Measurements from ENCODE around the gene TRAM2.
A peak's percentile ranks its signal among the peaks of the same experiment; 100 is the strongest.

The TRAM2 gene

DNA sequence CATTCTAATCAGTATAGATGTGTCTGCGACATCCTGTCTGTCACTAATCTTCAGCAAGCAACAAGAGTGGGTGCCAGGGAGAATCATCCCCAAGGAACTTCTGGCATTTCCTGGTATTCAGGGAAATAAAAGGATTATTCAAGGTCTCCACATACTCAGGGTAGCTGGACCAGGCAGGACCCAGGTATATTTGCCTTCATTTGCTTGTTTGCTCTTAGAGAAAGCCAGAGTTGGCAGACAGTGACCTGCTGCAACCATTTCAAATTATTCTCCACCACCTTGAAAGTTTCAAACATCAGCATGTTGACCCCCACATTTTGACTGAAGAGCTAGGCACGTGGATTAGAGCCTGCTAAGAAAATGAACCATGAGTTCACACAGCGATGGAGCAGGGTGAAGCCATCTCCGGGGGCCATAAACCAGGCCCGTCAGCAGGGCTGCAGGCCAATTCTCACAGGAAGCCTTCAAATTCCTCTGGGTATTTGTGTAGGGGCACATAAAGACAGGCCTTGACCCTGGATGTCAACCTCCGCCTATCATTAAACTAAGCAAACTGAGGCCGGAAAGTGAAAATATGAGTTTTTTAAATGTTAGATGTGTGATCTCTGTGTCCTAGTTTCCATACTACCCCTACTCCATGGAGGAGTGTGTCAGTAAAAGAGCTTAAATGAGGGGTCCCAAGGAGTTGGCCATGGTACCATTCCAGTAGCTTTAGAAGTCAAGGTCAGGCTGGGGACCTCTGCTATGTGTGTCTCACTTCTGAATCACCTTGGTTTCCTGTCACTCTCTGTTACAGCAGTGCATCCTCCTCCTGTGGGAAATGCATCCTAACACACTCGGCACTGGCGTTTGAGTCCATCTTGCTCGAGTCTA lies 32.9 kb downstream of the TRAM2 start:
- no peaks in the 10 kb centered on the region for H3K9me2 ChIP-seq (ENCODE audit: low read depth, low read length)
- H3K4me1 ChIP-seq (ENCODE audit: insufficient read depth, low read length, severe bottlenecking) = peaks cover 100% of the 10 kb centered on the region
- no peak overlapping the region for H2AFZ ChIP-seq (ENCODE audit: low read length)
- H3K36me3 ChIP-seq (ENCODE audit: insufficient read depth, low read length) = peaks cover 7% of the 10 kb centered on the region; the same call in 1 of the 2 replicates
- TF ChIP-seq EZH2 (IDR thresholded peaks at IDR 0.05; ENCODE audit: borderline replicate concordance, low read length) (no peak), CTCF (IDR thresholded peaks at IDR 0.05; ENCODE audit: low read length) (no peak)
- peak overlapping the region; percentile 26; the same call in 1 of the 2 replicates for H3K9ac ChIP-seq (ENCODE audit: low read length)
- peaks cover 89% of the 10 kb centered on the region for H3K79me2 ChIP-seq (ENCODE audit: insufficient read depth, low read length)
- H4K20me1 ChIP-seq (ENCODE audit: insufficient read depth, low read length) = no peaks in the 10 kb centered on the region
- peak overlapping the region; percentile 99 for H3K27ac ChIP-seq (ENCODE audit: low read depth, low read length, poor library complexity, severe bottlenecking)
- peak overlapping the region; percentile 5 for H3K4me3 ChIP-seq (ENCODE audit: low read depth, low read length, poor library complexity, severe bottlenecking)
- H3K27me3 ChIP-seq (ENCODE audit: insufficient read depth, low read length) = no peaks in the 10 kb centered on the region
- H3F3A ChIP-seq (ENCODE audit: insufficient read depth, low read length) = no peaks in the 10 kb centered on the region
- peak overlapping the region; percentile 20; the same call in 1 of the 2 replicates for H3K4me2 ChIP-seq (ENCODE audit: low read length)
- no peaks in the 10 kb centered on the region for H3K9me3 ChIP-seq (ENCODE audit: low read length)

DNA sequence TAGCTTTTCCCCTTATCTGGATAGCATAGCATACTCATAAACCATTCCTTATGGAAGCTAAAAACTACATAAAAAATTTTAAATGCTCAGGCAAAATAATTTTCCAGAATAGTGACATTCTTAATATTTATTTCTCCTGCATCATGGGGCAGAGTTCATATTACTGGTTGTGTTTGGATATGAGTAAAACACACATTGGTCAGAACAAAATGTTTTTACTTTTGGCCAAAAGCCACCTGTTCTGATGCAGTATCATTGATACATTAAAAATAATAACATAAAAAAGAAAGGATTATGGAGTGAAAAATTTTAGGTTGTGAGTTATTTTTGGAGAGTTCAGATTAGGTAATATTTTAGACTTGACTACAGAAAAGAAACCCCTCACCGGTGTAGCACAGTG lies 33.6 kb downstream of the TRAM2 start:
- Histone ChIP-seq H3K9me3 (ENCODE audit: low read length) (no peaks in the 10 kb centered on the region), H4K20me1 (ENCODE audit: insufficient read depth, low read length) (no peaks in the 10 kb centered on the region), H2AFZ (ENCODE audit: low read length) (no peak overlapping the region), H3K79me2 (ENCODE audit: insufficient read depth, low read length) (peaks cover 91% of the 10 kb centered on the region), H3K4me2 (ENCODE audit: low read length) (peak overlapping the region; percentile 12; the same call in 1 of the 2 replicates), H3K4me1 (ENCODE audit: insufficient read depth, low read length, severe bottlenecking) (peaks cover 100% of the 10 kb centered on the region), H3K9me2 (ENCODE audit: low read depth, low read length) (no peaks in the 10 kb centered on the region), H3K36me3 (ENCODE audit: insufficient read depth, low read length) (peaks cover 7% of the 10 kb centered on the region; the same call in 1 of the 2 replicates), H3F3A (ENCODE audit: insufficient read depth, low read length) (no peaks in the 10 kb centered on the region), H3K4me3 (ENCODE audit: low read depth, low read length, poor library complexity, severe bottlenecking) (no peak overlapping the region), H3K27ac (ENCODE audit: low read depth, low read length, poor library complexity, severe bottlenecking) (peak overlapping the region; percentile 99), H3K27me3 (ENCODE audit: insufficient read depth, low read length) (no peaks in the 10 kb centered on the region), H3K9ac (ENCODE audit: low read length) (peak overlapping the region; percentile 16; the same call in 1 of the 2 replicates)
- TF ChIP-seq EZH2 (IDR thresholded peaks at IDR 0.05; ENCODE audit: borderline replicate concordance, low read length) (no peak), CTCF (IDR thresholded peaks at IDR 0.05; ENCODE audit: low read length) (no peak)

GRCh38 chr6:52541135-52541534 lies 35.7 kb downstream of the TRAM2 start:
- H4K20me1 ChIP-seq (ENCODE audit: insufficient read depth, low read length) = no peaks in the 10 kb centered on the region
- peak overlapping the region; percentile 36; the same call in 1 of the 2 replicates for H3K4me2 ChIP-seq (ENCODE audit: low read length)
- H2AFZ ChIP-seq (ENCODE audit: low read length) = no peak overlapping the region
- peaks cover 72% of the 10 kb centered on the region for H3K79me2 ChIP-seq (ENCODE audit: insufficient read depth, low read length)
- peaks cover 3% of the 10 kb centered on the region; the same call in 1 of the 2 replicates for H3F3A ChIP-seq (ENCODE audit: insufficient read depth, low read length)
- peaks cover 100% of the 10 kb centered on the region for H3K4me1 ChIP-seq (ENCODE audit: insufficient read depth, low read length, severe bottlenecking)
- H3K9ac ChIP-seq (ENCODE audit: low read length) = no peak overlapping the region; the same call in 1 of the 2 replicates
- no peak for TF ChIP-seq EZH2 (IDR thresholded peaks at IDR 0.05; ENCODE audit: borderline replicate concordance, low read length)
- TF ChIP-seq CTCF (IDR thresholded peaks at IDR 0.05; ENCODE audit: low read length) = no peak
- peaks cover 7% of the 10 kb centered on the region; the same call in 1 of the 2 replicates for H3K36me3 ChIP-seq (ENCODE audit: insufficient read depth, low read length)
- peak overlapping the region; percentile 99 for H3K27ac ChIP-seq (ENCODE audit: low read depth, low read length, poor library complexity, severe bottlenecking)
- no peak overlapping the region for H3K4me3 ChIP-seq (ENCODE audit: low read depth, low read length, poor library complexity, severe bottlenecking)
- H3K27me3 ChIP-seq (ENCODE audit: insufficient read depth, low read length) = no peaks in the 10 kb centered on the region
- H3K9me3 ChIP-seq (ENCODE audit: low read length) = no peaks in the 10 kb centered on the region
- no peaks in the 10 kb centered on the region for H3K9me2 ChIP-seq (ENCODE audit: low read depth, low read length)

Measured in OCI-LY1 (cell line).